AML-193 (cell line): ENCODE data around the gene TMEM132D.

Experiments
- DNase-seq, 2 experiments: peaks; one replicate each; lab custom pipeline; 2025; lab: John Stamatoyannopoulos, UW

The TMEM132D gene

GRCh38 chr12:129339336-129339735 lies 564.5 kb downstream of the TMEM132D start:
- no peak for DNase-seq

DNA sequence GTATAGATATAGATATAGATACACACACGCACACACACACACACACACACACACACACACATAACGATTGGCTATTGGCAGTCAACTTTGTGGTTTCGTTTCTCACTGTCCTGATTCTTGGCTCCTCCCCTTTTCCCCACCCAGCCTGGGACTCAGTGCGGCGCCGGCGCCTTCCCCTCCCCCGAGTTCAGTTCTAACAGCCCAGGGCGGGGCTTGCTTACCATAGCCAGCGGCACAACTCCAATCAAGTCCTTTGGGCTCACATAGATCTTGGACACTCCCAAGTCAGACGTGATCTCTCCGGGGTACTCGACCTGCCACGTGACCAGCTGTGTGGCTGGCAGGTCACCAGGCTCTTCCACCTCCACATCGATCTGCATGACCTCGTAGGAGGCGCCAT lies 566.4 kb downstream of the TMEM132D start:
- no peak for DNase-seq

DNA sequence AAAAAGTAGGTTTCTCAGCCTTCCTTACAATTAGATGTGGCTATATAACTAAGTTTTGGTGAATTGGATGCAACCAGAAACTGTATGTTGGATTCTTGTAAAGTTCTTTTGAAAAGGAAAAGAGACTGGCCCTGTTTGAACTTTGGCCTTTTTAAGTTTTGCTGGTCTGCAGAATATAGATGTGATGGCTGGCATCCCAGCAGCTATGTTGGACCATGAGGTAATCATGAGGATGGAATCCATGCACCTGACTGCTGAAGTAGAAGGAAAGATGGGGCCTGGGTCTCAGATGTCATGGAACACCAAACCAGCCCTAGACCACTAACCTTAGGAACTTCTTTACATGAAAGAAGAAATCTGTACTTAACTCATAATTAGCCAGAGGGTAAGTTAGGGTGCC lies 568.1 kb downstream of the TMEM132D start:
- DNase-seq = no peak

- no peak for DNase-seq
Measured at GRCh38 chr12:129332286-129332685, 571.5 kb downstream of the TMEM132D start.

- DNase-seq = no peak
Measured at GRCh38 chr12:129331356-129332085, 572.3 kb downstream of the TMEM132D start.

- no peak for DNase-seq
Measured at GRCh38 chr12:129328235-129328634, 575.6 kb downstream of the TMEM132D start.

- no peak for DNase-seq
Measured at GRCh38 chr12:129325566-129325965, 578.3 kb downstream of the TMEM132D start.

DNA sequence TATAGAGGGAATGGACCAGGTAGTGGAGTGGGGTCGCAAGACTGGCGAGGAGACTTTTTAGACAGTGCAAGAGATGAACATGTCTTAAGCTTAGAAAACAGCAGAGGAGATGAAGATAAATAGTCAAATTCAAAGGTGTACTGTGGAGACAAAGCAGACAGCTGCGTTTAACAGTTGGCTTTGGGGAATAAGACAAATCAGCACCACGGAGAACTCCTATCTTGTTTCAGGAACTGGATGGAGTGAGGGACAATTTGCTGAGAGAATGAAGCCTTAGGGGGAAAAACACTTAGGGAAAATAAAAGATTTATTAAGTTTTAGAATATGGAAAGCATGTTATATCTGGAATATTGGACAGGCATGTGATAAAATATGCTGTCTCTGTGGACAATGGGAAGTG lies 591.8 kb downstream of the TMEM132D start:
- DNase-seq = no peak

- DNase-seq = no peak
Measured at GRCh38 chr12:129310346-129310745, 593.5 kb downstream of the TMEM132D start.

GRCh38 chr12:129305851-129306250 lies 598.0 kb downstream of the TMEM132D start:
- no peak for DNase-seq

GRCh38 chr12:129304529-129304928 lies 599.3 kb downstream of the TMEM132D start:
- DNase-seq = no peak

GRCh38 chr12:129300011-129300410 lies 603.8 kb downstream of the TMEM132D start:
- DNase-seq = no peak

- DNase-seq = no peak
Measured at GRCh38 chr12:129298921-129299320, 604.9 kb downstream of the TMEM132D start.

DNA sequence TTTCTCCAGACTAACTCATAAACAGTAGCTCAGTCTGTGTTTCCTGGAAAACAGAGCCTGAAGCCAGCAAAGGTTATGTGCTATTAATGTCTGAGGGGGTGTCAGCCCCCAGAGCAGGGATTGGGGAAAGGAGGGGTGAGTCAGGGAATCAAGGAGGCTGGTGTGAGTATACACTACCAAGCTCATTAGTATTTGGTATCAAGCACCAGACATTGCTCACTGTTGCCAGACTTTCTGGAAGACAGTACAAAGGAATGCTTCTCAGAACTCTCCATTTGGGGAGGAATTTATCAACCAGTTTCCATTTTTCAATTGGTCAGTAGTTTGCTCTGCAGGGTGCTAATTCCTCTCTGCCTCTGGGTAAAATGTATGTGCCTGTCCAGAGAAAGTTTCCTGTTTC lies 607.2 kb downstream of the TMEM132D start:
- DNase-seq = no peak

GRCh38 chr12:129294868-129295267 lies 609.0 kb downstream of the TMEM132D start:
- no peak for DNase-seq

GRCh38 chr12:129279771-129280170 lies 624.1 kb downstream of the TMEM132D start:
- DNase-seq = no peak

GRCh38 chr12:129276361-129277060 lies 627.3 kb downstream of the TMEM132D start:
- DNase-seq = no peak

- no peak for DNase-seq
Measured at GRCh38 chr12:129269756-129270495, 633.9 kb downstream of the TMEM132D start.

GRCh38 chr12:129258781-129259318 lies 645.0 kb downstream of the TMEM132D start:
- DNase-seq = no peak

DNA sequence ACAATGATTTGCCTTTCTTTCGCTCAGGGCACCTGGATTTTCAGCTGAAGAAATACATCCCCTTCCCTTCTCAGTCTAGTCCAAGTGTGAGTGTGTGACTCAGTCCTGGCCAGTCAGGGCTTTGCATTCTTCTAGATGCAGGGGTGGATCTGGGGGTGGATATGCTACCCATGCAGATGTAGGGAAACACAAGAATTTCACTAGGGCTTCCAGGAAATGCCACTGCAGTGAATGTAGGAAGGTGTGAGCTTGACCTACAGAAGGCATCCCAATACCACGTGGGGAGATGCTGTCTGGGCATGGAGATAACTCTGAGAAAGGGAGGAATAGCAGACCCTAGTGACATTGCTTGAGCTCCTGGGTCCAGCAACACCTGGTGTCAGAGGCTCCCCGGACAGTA lies 646.3 kb downstream of the TMEM132D start:
- DNase-seq = no peak

- no peak for DNase-seq
Measured at GRCh38 chr12:129246630-129247029, 657.2 kb downstream of the TMEM132D start.

DNA sequence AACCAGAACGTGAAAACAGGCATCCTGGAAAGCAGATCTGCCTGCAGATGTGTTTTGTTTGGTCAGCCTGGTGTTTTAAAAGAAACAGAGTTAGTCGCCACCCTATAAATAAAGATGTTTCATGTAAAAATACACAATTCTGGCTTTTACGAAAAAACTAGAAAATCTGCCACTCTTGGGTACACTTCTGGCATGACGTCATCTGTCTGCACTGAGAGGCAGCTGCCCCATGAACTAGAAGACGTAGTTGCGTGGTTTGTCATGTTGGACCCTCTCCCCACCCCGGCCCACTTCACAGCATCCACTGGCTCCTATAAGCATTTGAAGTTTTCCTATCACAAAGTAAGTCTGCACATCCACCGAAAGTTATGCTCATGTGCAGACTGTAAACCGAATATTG lies 658.1 kb downstream of the TMEM132D start:
- no peak for DNase-seq

GRCh38 chr12:129241852-129242251 lies 662.0 kb downstream of the TMEM132D start:
- no peak for DNase-seq
